Stimulated activated naive CD4-positive, alpha-beta T cell treated with Interleukin-2 at 50 U/mL for 16 hours (primary cell): Measurements from ENCODE around the gene WASL.
"Not testable (repeated sequence)": the region's sequence is repeated elsewhere in the genome, so short reads cannot be mapped to it uniquely, and the experiment has no call there.

Experiments
- DNase-seq: peaks from one replicate; lab custom pipeline; 2025; lab: John Stamatoyannopoulos, UW

WASL gene

DNA sequence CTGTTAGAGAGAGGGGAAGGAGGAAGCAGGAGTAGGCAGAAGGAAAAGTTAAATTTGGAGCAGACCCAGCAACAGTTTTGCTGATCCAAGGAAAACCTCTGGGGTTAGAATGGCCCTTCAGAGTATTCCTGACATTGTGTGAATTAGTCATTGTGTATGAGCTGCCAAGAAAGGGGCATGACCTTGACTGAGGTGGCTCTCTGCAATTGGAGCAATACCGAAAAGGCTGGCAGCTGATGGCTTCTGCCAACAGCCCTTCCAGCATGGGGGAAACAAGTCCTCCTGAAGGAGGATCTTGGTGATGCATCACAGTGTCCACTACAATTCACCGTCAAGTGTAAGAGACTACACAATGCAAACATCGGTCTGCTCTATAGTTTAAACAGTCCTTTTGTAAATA lies 20.6 kb upstream of the WASL start:
- no peak for DNase-seq

DNA sequence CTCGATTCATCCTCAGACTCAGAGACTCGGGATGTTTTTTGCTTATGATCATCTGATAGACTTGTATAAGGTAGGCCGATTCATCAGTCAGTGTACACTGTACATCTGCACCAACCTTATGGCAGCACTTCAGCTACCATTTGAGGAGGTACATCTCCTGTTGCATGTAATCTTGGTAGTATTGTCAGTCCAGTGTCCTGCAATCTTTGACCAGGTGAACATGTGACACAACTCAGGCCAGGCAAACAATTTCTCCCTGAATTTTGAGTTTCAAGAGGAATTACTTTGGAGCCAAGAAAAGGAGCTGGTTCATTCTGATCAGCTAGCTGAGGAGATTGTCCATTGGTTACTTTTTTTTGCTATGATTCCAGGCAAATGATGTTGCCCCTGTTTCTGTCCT lies 19.7 kb upstream of the WASL start:
- DNase-seq = no peak

GRCh38 chr7:123763191-123763661 lies 14.4 kb upstream of the WASL start:
- no peak for DNase-seq

DNA sequence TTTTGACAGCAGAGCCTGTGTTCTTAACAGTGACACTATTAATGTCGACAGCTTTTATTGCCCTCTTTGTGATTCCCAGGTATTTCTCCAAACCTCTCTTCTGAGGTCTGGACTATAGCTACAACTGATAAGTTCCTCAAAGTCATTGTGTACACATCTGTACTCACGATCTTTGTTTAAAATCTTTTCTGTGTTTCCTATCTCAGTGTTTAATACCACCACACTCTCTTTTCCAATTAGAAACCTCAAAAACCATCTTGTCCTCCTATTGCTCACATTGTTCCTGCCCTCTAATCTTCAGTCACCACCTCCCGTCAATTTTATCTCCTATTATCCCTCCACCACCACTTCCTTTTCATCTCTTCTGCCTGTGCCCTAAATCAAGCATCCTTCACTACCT lies 12.9 kb upstream of the WASL start:
- DNase-seq = no peak

GRCh38 chr7:123757095-123757494 lies 8.3 kb upstream of the WASL start:
- no peak for DNase-seq

- DNase-seq = no peak
These were observed 6.5 kb upstream of the WASL start for GRCh38 chr7:123755338-123755737.

DNA sequence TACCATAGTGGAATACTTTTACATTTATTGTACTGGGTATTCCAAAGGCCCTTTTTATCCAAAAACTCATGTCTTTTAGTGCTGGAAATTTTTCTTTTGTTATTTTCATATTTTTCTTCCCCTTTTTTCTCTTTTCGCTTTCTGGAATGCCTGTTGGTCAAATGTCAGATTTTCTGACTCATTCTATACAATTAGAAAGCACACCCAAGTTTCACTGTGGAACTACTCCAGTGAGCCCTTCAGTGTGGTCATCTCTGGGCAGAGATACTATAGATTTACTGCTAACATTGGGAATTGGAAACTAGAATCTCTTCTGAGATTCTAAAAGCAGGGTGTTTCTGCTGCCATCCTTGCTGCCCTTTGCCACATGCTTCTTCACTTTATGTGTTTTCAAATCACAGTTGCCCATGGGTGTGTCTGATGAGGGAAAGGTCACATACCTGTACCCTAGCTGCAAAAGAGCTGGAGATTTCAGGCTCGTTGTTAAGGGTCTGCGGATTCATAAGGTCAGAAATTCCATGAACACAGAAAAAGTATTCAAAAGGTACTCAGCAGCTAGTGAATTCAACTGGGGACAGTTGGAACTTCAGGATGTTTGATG lies 5.6 kb upstream of the WASL start:
- no peak for DNase-seq

DNA sequence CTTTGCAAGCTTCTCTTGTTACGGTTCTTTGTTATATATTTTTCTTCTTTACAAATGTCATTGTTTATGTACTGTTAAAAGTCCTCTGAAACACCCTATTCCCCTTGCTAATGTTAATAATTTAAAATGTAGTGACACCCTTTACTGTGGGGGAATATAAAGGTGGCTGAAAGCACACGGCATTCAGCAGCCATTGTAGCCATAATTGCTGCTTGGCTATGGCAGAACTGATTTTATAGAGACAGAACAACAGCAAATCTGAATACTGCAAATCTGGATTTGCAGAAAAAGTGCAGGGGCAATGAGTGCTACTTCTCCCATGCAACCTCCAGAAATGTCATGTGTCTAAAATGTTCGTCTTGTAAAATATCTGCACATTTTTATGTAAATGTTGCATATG lies 3.7 kb upstream of the WASL start:
- no peak for DNase-seq

GRCh38 chr7:123751821-123752220 lies 3.0 kb upstream of the WASL start:
- no peak for DNase-seq

GRCh38 chr7:123750389-123751230 lies 1.8 kb upstream of the WASL start:
- no peak for DNase-seq

- no peak for DNase-seq
These were observed 694 bp upstream of the WASL start for GRCh38 chr7:123749537-123749857.

- no peak for DNase-seq
These were observed 551 bp downstream of the WASL start for GRCh38 chr7:123748171-123748733.

- DNase-seq = no peak
These were observed 1.1 kb downstream of the WASL start for GRCh38 chr7:123747620-123748141.

DNA sequence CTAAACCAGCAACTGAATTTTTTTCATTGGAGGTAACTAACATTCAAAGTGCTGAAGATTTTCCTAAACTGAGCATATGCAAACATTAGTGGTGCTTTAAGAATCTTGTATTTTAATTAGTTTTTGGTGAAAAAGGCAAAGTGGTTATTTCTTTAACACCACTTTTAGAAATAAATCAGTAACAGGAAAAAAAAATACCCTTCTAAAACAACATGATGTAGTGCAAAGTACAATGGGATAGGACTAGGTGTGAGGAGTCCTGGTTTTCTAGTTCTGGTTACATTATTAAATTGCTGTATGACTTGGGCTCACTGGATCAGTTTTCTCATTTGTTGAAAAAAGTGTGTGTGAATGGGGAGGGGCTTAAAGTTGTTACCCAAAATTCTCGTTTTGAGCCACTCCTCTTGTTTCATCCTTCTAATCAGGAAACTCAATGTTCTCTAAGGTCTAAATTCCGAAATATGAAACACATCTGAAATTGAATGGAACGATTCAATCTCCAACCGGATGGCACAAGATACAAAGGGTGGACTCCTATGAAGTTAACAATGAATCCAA lies 1.8 kb downstream of the WASL start:
- DNase-seq = no peak

- DNase-seq = no peak
These were observed 2.7 kb downstream of the WASL start for GRCh38 chr7:123746055-123746454.

DNA sequence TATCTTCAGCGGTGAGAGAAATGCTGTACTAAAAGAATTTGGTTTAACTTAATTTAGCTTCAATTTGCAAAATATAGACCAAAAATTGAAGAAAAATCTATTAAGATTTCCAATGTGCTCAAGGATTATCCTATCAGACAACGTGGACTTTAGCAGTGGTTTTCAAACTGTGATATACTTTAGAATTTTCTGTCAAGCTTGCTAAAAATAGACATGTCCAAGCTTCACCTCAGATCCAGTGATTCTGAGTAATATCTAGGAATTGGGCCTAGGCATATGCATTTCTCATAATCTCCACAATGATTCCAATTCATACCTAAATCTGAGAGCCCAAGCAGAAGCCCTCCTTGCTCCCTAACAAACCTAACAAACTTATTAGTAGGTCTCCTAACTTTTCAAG lies 3.4 kb downstream of the WASL start:
- DNase-seq = no peak

- no peak for DNase-seq
These were observed 4.4 kb downstream of the WASL start for GRCh38 chr7:123744416-123744815.

GRCh38 chr7:123741940-123742339 lies 6.9 kb downstream of the WASL start:
- DNase-seq = no peak

GRCh38 chr7:123738808-123739207 lies 10.0 kb downstream of the WASL start:
- DNase-seq = no peak

DNA sequence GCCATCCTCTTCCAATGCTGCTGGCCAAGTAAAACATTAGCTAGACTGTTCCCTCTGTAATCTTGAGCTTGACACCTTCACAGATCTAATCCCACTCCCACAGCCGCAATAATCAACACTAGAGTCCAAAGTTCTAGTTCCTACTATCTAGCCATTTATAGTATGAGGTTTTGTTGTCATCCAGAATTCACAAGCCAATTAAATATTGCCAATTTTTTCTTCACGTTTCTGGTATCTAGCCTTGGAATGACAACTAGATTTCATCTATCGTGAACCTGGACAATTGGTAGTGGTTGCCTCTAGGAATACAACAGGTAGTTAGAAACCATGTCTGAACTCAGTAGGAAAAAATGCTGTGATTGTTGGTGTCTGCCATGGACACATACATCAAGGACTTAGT lies 10.4 kb downstream of the WASL start:
- DNase-seq = no peak

GRCh38 chr7:123737168-123737674 lies 11.6 kb downstream of the WASL start:
- not testable (repeated sequence) for DNase-seq

- DNase-seq = no peak
These were observed 13.3 kb downstream of the WASL start for GRCh38 chr7:123735539-123735938.

DNA sequence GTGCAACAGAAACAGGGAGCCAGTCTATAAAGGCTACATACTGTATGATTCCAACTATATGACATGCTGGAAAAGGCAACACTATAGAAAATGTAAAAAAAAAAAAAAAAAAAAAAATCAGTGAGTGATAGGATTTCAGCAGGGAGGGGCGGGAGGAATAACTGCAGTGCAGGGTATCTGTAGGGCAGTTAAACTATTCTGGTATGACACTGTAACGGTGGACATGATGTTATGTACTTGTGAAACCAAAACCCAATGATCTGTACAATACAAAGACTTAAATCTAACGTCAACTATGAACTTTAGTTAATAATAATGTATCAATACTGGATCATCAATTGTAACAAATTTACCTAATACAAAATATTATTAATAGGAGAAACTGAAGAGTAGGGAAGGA lies 14.3 kb downstream of the WASL start:
- DNase-seq = no peak
